Omental fat pad (tissue), 4 donors: ENCODE measurements around the gene GPC6. TPM values are rescaled to one million over a fixed set of nuclear protein-coding genes. Genes with fewer than 3 reads are reported as not detected.

Experiments
- ATAC-seq: fragments of 150-250 bp; one replicate; pipeline ENCODE4 v1.9.1; 2016; ENCODE audit warnings: mild to moderate bottlenecking, moderate library complexity; ENCODE audit not compliant: low FRiP score
- DNase-seq: peaks from one replicate; pipeline ENCODE4 v3.0.0-alpha.2; 2019; ENCODE audit warnings: low spot score
- CTCF ChIP-seq, 3 donors: fragments of 450-650 bp; IDR thresholded peaks; one replicate each; pipeline ENCODE4 v1.5.1; 2016 to 2017; ENCODE audit warnings: antibody characterized with exemption in 3 of 3, mild to moderate bottlenecking in 3 of 3, moderate library complexity in 2 of 3
- total RNA-seq, 4 donors: library from RNA; depleted of rRNA; stranded (reverse); fragments of >200 nt; gene quantifications; one replicate each; pipeline ENCODE4 v1.1.0, GENCODE V29; 2016

GPC6 gene
- total RNA-seq, 4 donors from 2014 or later: 9.2 to 24.4 (median 16.4) TPM

- ATAC-seq (no peak), DNase-seq (no peak)
- no peak for TF ChIP-seq CTCF (IDR thresholded peaks at IDR 0.05)
These were observed 524.5 kb downstream of the GPC6 start for GRCh38 chr13:93751117-93751516.

- ATAC-seq (no peak), DNase-seq (no peak)
- no peak for TF ChIP-seq CTCF (IDR thresholded peaks at IDR 0.05)
These were observed 525.9 kb downstream of the GPC6 start for GRCh38 chr13:93752541-93752940.

- ATAC-seq: no peak
- no peak for TF ChIP-seq CTCF (IDR thresholded peaks at IDR 0.05)
- no peak for DNase-seq
These were observed 527.0 kb downstream of the GPC6 start for GRCh38 chr13:93753639-93754038.

GRCh38 chr13:93755341-93755740, 528.7 kb downstream of the GPC6 start:
- no peak for DNase-seq
- no peak for ATAC-seq
- no peak for TF ChIP-seq CTCF (IDR thresholded peaks at IDR 0.05)

- ATAC-seq: no peak
- no peak for DNase-seq
These were observed 532.0 kb downstream of the GPC6 start for GRCh38 chr13:93758575-93758974.

GRCh38 chr13:93762708-93763426, 536.3 kb downstream of the GPC6 start:
- DNase-seq (no peak), ATAC-seq (no peak)
- no peak for TF ChIP-seq CTCF (IDR thresholded peaks at IDR 0.05)

More at GRCh38 chr13:93758575-93758974, 532.0 kb downstream of the GPC6 start:
- no peak for TF ChIP-seq CTCF (IDR thresholded peaks at IDR 0.05)

GRCh38 chr13:93765062-93765461, 538.5 kb downstream of the GPC6 start:
- ATAC-seq: no peak
- DNase-seq: no peak
- TF ChIP-seq CTCF (IDR thresholded peaks at IDR 0.05): no peak
